Caco-2 (cell line): Measurements from ENCODE around the gene CDC42. TPM values are rescaled to one million over a fixed set of nuclear protein-coding genes. Genes with fewer than 3 reads are reported as not detected.
A peak's percentile ranks its signal among the peaks of the same experiment; 100 is the strongest.

Experiments used
- BruUV-seq: library from RNA; stranded (reverse); fragments of 400-500 nt; replicated peaks from 2 replicates; lab custom pipeline; 2021; lab: Mats Ljungman, UMichigan
- CTCF ChIA-PET: fragments of 300-600 bp; sonication (Branson Sonifier 250); formaldehyde crosslinking; loops from one replicate; lab custom pipeline; 2022; ENCODE audit warnings: antibody characterized with exemption; lab: Charles Lee
- POLR2A ChIA-PET: fragments of 300-600 bp; sonication (Branson Sonifier 250); formaldehyde crosslinking; loops from one replicate; lab custom pipeline; 2022; ENCODE audit warnings: antibody characterized with exemption; lab: Charles Lee
- DNase-seq, 2 experiments: peaks; one replicate each; pipeline versions ENCODE4 v3.0.0 to v3.0.0-alpha.2; 2020 to 2022
- H3K27me3 ChIP-seq: replicated peaks from 2 replicates; pipeline ENCODE4 v1.6.0; 2011; ENCODE audit warnings: low read length; ENCODE audit not compliant: control insufficient read depth, insufficient read depth
- H3K36me3 ChIP-seq: 2 replicates; pipeline ENCODE4 v1.5.1; 2011; ENCODE audit warnings: low read length; ENCODE audit not compliant: control insufficient read depth, insufficient read depth
- H3K4me1 ChIP-seq: fragments of 250-450 bp; sonication (Bioruptor Pico); 2 replicates; pipeline ENCODE4 v1.5.1; 2020; ENCODE audit warnings: mild to moderate bottlenecking
- H3K4me3 ChIP-seq: 2 replicates; pipeline ENCODE4 v1.5.1; 2011; ENCODE audit warnings: low read depth, mild to moderate bottlenecking, control low read depth, low read length
- H3K9me3 ChIP-seq: fragments of 250-450 bp; sonication (Bioruptor Pico); 2 replicates; pipeline ENCODE4 v1.5.1; 2020; ENCODE audit warnings: mild to moderate bottlenecking, moderate library complexity
- H3K27ac Mint-ChIP-seq: one replicate; pipeline ENCODE4 v1.8.0; 2022; ENCODE audit warnings: mixed read lengths; ENCODE audit not compliant: unreplicated experiment
- H3K27me3 Mint-ChIP-seq: one replicate; pipeline ENCODE4 v1.8.0; 2022; ENCODE audit warnings: mixed read lengths; ENCODE audit not compliant: insufficient read depth, unreplicated experiment
- H3K36me3 Mint-ChIP-seq: one replicate; pipeline ENCODE4 v1.8.0; 2022; ENCODE audit warnings: mild to moderate bottlenecking, mixed read lengths; ENCODE audit not compliant: insufficient read depth, unreplicated experiment
- H3K4me1 Mint-ChIP-seq: one replicate; pipeline ENCODE4 v1.8.0; 2022; ENCODE audit warnings: low read depth, mixed read lengths; ENCODE audit not compliant: unreplicated experiment
- H3K4me3 Mint-ChIP-seq: one replicate; pipeline ENCODE4 v1.8.0; 2022; ENCODE audit warnings: mild to moderate bottlenecking, moderate library complexity, mixed read lengths; ENCODE audit not compliant: unreplicated experiment
- H3K9me3 Mint-ChIP-seq: one replicate; pipeline ENCODE4 v1.8.0; 2022; ENCODE audit warnings: mixed read lengths; ENCODE audit not compliant: unreplicated experiment
- CTCF ChIP-seq, 2 experiments: fragments of 200-600 bp in 1 of 2; IDR thresholded peaks; 1 replicate in 1 of 2; 2 replicates in 1 of 2; pipeline versions ENCODE4 v1.5.1 to v1.8.0; 2011 to 2022; ENCODE audit warnings: antibody characterized with exemption in 1 of 2, control low read depth in 1 of 2, inconsistent platforms in 1 of 2, low read depth in 1 of 2, low read length in 1 of 2, mild to moderate bottlenecking in 1 of 2, moderate library complexity in 1 of 2; ENCODE audit not compliant: insufficient read depth in 1 of 2, severe bottlenecking in 1 of 2, unreplicated experiment in 1 of 2
- intact Hi-C: fragments of 100-400 bp; cut with micrococcal nuclease; formaldehyde crosslinking; loops from one replicate; pipeline ENCODE4 v1.10.0; 2022; ENCODE audit not compliant: unreplicated experiment
- total RNA-seq: library from RNA; stranded (reverse); gene quantifications from 2 replicates; pipeline ENCODE4 v1.2.3, GENCODE V29; 2022

Gene CDC42
- total RNA-seq, 1 experiment from 2014 or later = 240 TPM

- no TSS peak for BruUV-seq
- no peak overlapping the region for H3K4me3 ChIP-seq
- ChIA-PET POLR2A (no interaction called here), CTCF (interaction anchor here (0.6 kb wide), 1 partner anchor 384 kb away, joined by 3 read pairs; no protein-coding TSS in a partner anchor)
- peaks cover 5% of the 10 kb centered on the region for H3K36me3 Mint-ChIP-seq
- H3K36me3 ChIP-seq = no peaks in the 10 kb centered on the region
- DNase-seq = no peak
- no peaks in the 10 kb centered on the region for H3K9me3 ChIP-seq
- intact Hi-C loops = no loop called here
- H3K27me3 ChIP-seq = no peaks in the 10 kb centered on the region
- H3K4me3 Mint-ChIP-seq = no peak overlapping the region
- peaks cover 32% of the 10 kb centered on the region for H3K4me1 ChIP-seq
- no peak for TF ChIP-seq CTCF (IDR thresholded peaks at IDR 0.05; ENCODE audit: insufficient read depth in 1 of 2, low read depth in 1 of 2, low read length in 1 of 2, severe bottlenecking in 1 of 2, unreplicated experiment in 1 of 2)
- H3K27me3 Mint-ChIP-seq = no peaks in the 10 kb centered on the region
- H3K4me1 Mint-ChIP-seq = peaks cover 20% of the 10 kb centered on the region
- no peak overlapping the region for H3K27ac Mint-ChIP-seq
- peaks cover 11% of the 10 kb centered on the region for H3K9me3 Mint-ChIP-seq
These were observed 7.7 kb upstream of the CDC42 start for GRCh38 chr1:22044690-22045420.

GRCh38 chr1:22045604-22046228 lies 6.8 kb upstream of the CDC42 start:
- no peak for TF ChIP-seq CTCF (IDR thresholded peaks at IDR 0.05; ENCODE audit: insufficient read depth in 1 of 2, low read depth in 1 of 2, low read length in 1 of 2, severe bottlenecking in 1 of 2, unreplicated experiment in 1 of 2)
- Histone ChIP-seq H3K27me3 (no peaks in the 10 kb centered on the region), H3K4me3 (no peak overlapping the region), H3K4me1 (peaks cover 30% of the 10 kb centered on the region), H3K36me3 (no peaks in the 10 kb centered on the region), H3K9me3 (no peaks in the 10 kb centered on the region)
- peaks cover 20% of the 10 kb centered on the region for H3K4me1 Mint-ChIP-seq
- intact Hi-C loops = no loop called here
- H3K9me3 Mint-ChIP-seq = peaks cover 11% of the 10 kb centered on the region
- H3K27ac Mint-ChIP-seq = no peak overlapping the region
- ChIA-PET POLR2A (no interaction called here), CTCF (interaction anchor here (0.6 kb wide), 1 partner anchor 383 kb away, joined by 3 read pairs; no protein-coding TSS in a partner anchor)
- DNase-seq = no peak
- BruUV-seq = no TSS peak
- no peaks in the 10 kb centered on the region for H3K27me3 Mint-ChIP-seq
- H3K4me3 Mint-ChIP-seq = no peak overlapping the region
- H3K36me3 Mint-ChIP-seq = peaks cover 5% of the 10 kb centered on the region

- H3K27me3 ChIP-seq = no peaks in the 10 kb centered on the region
- no peaks in the 10 kb centered on the region for H3K27me3 Mint-ChIP-seq
- no peaks in the 10 kb centered on the region for H3K9me3 ChIP-seq
- peaks cover 11% of the 10 kb centered on the region for H3K9me3 Mint-ChIP-seq
- no peak for TF ChIP-seq CTCF (IDR thresholded peaks at IDR 0.05; ENCODE audit: insufficient read depth in 1 of 2, low read depth in 1 of 2, low read length in 1 of 2, severe bottlenecking in 1 of 2, unreplicated experiment in 1 of 2)
- intact Hi-C loops = no loop called here
- H3K4me3 ChIP-seq = no peak overlapping the region
- H3K27ac Mint-ChIP-seq = no peak overlapping the region
- peak in 1 of 2 experiments; percentile 38 for DNase-seq
- POLR2A ChIA-PET = no interaction called here
- H3K36me3 ChIP-seq = no peaks in the 10 kb centered on the region
- H3K4me1 Mint-ChIP-seq = peaks cover 9% of the 10 kb centered on the region
- no TSS peak for BruUV-seq
- no peak overlapping the region for H3K4me3 Mint-ChIP-seq
- H3K36me3 Mint-ChIP-seq = peaks cover 16% of the 10 kb centered on the region
- CTCF ChIA-PET = no interaction called here
- peaks cover 10% of the 10 kb centered on the region for H3K4me1 ChIP-seq
These were observed 3.9 kb upstream of the CDC42 start for GRCh38 chr1:22048351-22049192.
